RWPE1 (cell line): ENCODE data around the gene ADCY5.

Source experiments
- CTCF ChIA-PET: fragments of 350-600 bp; sonication (Branson Sonifier 250); formaldehyde crosslinking; extraction: SDS; loops from one replicate; lab custom pipeline; 2021; lab: Yijun Ruan, JAX
- POLR2A ChIA-PET: fragments of 400-600 bp; formaldehyde crosslinking; extraction: SDS; loops from one replicate; lab custom pipeline; 2020; ENCODE audit warnings: antibody characterized with exemption; ENCODE audit not compliant: low non-redundant PET; lab: Yijun Ruan, JAX
- DNase-seq: peaks from one replicate; pipeline ENCODE4 v3.0.0; 2012; ENCODE audit warnings: low spot score
- H3K27ac ChIP-seq: fragments of 450-650 bp; 2 replicates; pipeline ENCODE4 v1.5.1; 2017
- TF ChIP-seq, protein P1 (sequence below): fragments of 450-650 bp; conservative IDR thresholded peaks from 2 replicates; pipeline ENCODE4 v1.5.1; 2017; ENCODE audit warnings: low read depth, mild to moderate bottlenecking

The ADCY5 gene

DNA sequence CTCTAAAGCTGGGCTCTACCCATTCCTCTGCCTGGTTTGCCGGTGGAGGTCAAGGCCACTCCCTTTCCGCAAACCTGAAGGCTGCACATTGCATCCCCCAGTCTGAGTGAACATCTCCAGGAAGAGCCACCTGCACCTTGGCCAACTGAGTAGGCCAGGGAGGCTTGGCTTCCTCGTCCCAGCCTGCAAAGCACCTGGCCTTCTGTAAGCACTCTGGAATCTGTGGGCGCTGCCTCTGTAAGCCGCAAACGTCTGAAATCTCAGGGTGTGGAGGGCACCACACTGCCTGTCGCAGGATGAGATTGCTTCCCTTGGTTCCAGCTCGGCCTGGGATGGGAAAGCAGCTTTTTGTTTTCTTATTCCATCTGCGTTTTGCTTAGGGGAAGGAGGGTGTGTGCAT is 165.8 kb downstream of the ADCY5 start:
- H3K27ac ChIP-seq: no peak overlapping the region
- CTCF ChIA-PET: interaction anchor here (0.7 kb wide), 1 partner anchor 48 kb away, joined by 4 read pairs; no protein-coding TSS in a partner anchor
- TF ChIP-seq, protein P1, sequence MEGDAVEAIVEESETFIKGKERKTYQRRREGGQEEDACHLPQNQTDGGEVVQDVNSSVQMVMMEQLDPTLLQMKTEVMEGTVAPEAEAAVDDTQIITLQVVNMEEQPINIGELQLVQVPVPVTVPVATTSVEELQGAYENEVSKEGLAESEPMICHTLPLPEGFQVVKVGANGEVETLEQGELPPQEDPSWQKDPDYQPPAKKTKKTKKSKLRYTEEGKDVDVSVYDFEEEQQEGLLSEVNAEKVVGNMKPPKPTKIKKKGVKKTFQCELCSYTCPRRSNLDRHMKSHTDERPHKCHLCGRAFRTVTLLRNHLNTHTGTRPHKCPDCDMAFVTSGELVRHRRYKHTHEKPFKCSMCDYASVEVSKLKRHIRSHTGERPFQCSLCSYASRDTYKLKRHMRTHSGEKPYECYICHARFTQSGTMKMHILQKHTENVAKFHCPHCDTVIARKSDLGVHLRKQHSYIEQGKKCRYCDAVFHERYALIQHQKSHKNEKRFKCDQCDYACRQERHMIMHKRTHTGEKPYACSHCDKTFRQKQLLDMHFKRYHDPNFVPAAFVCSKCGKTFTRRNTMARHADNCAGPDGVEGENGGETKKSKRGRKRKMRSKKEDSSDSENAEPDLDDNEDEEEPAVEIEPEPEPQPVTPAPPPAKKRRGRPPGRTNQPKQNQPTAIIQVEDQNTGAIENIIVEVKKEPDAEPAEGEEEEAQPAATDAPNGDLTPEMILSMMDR: no peak
- no peak for DNase-seq
- POLR2A ChIA-PET: interaction anchor here (0.6 kb wide), 1 partner anchor 523 kb away, joined by 4 read pairs; no protein-coding TSS in a partner anchor

DNA sequence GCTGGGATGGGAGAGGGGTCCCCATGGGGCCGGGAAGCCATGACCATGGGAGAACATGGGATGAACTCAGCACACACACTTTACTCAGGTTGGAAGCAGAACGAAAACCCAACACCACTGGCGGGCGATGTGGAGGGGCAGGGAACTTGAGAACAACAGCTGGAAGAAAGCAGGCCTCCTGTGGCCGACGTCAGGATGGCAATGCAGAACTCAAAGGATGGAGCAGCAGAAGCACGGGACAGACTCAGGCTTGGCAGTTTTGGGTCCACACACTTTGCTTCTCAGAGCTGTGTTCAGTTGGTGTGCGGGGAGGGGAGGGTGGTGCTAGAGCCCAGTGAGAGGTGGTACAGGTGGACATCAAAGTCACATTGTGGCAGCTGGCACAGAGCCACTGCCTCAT is 166.4 kb downstream of the ADCY5 start:
- DNase-seq: no peak
- CTCF ChIA-PET: interaction anchor here (0.5 kb wide), 1 partner anchor 184 kb away, joined by 3 read pairs; no protein-coding TSS in a partner anchor
- POLR2A ChIA-PET: no interaction called here
- TF ChIP-seq, protein P1: no peak
- no peak overlapping the region for H3K27ac ChIP-seq

DNA sequence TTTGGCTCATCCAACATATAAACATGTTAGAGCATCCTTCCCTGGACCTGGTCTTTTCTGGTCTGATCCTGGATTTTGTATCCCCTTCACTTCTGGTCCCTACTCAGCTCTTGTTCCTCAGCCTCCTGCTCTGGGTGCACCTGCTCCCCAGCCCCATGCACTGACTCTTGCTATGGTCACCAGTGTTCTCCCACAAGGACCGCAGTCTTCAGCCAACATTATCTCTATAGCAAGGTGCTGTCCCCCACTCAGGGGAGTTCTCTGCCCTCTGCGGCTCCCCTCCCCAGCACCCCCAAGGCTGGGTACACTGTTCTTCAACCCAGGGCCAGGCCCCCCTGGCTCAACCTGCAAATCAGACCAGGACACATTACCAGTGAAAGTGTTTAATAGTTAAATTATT is 167.0 kb downstream of the ADCY5 start:
- no peak for DNase-seq
- ChIA-PET POLR2A (no interaction called here), CTCF (interaction anchor here (0.5 kb wide), 1 partner anchor 185 kb away, joined by 3 read pairs; no protein-coding TSS in a partner anchor)
- TF ChIP-seq, protein P1: no peak
- H3K27ac ChIP-seq: no peak overlapping the region

DNA sequence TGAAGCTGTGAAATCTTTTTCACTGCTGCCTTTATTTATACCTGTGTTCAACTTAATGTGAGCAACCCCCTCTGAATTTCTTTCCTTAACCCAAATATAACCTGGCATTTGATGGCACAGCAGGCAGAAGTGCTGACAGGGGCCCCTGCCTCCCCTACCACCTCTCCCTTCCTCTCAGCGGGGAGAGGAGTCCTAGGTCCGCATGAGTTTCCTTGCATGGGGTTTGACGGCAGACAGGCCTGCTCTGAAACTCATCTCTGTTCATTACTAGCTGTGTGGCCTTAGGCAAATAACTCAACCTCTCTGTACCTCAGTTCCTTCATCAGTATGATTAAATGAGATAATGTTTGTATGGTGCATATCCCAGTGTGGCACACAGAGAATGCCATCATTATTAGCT is 167.5 kb downstream of the ADCY5 start:
- ChIA-PET CTCF (no interaction called here), POLR2A (no interaction called here)
- no peak for DNase-seq
- TF ChIP-seq, protein P1: no peak
- H3K27ac ChIP-seq: no peak overlapping the region

DNA sequence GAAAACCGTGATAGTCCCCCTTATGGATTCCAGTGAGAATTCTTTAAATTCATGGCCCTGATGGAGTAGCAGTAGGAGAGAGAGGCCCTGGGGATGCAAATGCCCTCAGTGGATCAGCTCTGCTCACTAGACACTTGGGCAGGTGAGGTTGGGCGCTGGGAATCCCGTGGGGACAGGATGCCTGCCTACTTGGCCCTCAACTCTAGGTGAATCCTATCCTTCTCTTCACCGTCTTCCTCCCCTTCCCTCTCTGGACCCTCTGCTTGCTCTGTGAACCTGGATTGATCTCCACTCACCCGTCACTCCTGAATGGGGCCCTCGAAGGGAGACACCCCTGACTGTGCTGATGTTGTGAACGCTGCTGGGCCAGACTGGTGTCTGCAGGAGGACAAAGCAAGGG is 169.8 kb downstream of the ADCY5 start:
- ChIA-PET CTCF (interaction anchor here (0.6 kb wide), 1 partner anchor 37 kb away, joined by 3 read pairs; no protein-coding TSS in a partner anchor), POLR2A (no interaction called here)
- no peak overlapping the region for H3K27ac ChIP-seq
- no peak for DNase-seq
- TF ChIP-seq, protein P1: no peak

DNA sequence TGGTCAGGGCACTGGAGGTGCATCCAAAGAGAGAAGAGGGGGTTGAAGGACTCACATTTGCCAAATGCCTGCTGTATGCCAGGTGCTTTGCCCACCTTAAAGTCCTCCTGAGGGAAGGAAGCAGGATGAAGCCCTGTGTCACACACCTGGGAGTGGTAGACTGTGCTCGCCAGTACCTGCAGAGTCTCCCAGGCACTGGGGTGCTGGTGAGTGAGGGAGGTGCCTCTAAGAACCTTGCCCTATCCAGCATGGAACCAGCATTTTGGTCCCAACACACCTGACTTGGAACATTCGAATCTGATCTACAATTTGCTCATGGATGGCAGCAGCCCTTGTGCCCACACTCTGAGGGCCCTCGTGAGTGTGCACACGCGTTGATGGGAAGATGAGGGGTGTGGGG is 170.4 kb downstream of the ADCY5 start:
- no peak for DNase-seq
- H3K27ac ChIP-seq: no peak overlapping the region
- ChIA-PET POLR2A (no interaction called here), CTCF (interaction anchor here (0.6 kb wide), 1 partner anchor 36 kb away, joined by 3 read pairs; no protein-coding TSS in a partner anchor)
- TF ChIP-seq, protein P1: no peak
